MCF 10A (cell line): Measurements from ENCODE around the gene XXYLT1. TPM values are rescaled to one million over a fixed set of nuclear protein-coding genes. Genes with fewer than 3 reads are reported as not detected.

Experiments
- BruUV-seq: library from RNA; stranded (reverse); fragments of 400-500 nt; replicated peaks from 2 replicates; lab custom pipeline; 2021; lab: Mats Ljungman, UMichigan
- CTCF ChIA-PET: fragments of 300-600 bp; sonication (Branson Sonifier 250); formaldehyde crosslinking; extraction: SDS; loops from one replicate; lab custom pipeline; 2021; ENCODE audit warnings: antibody characterized with exemption, inconsistent platforms; lab: Yijun Ruan, JAX
- POLR2A ChIA-PET: fragments of 300-600, 350-650 bp; sonication (Branson Sonifier 250); formaldehyde crosslinking; extraction: SDS; loops from one replicate; lab custom pipeline; 2020; ENCODE audit warnings: antibody characterized with exemption, inconsistent platforms; lab: Yijun Ruan, JAX
- DNase-seq: peaks from one replicate; pipeline ENCODE4 v3.0.0-alpha.2; 2018; ENCODE audit not compliant: unreplicated experiment
- H3K27ac Mint-ChIP-seq: one replicate; pipeline ENCODE4 v1.8.0; 2022; ENCODE audit warnings: mild to moderate bottlenecking, low read depth, mixed read lengths; ENCODE audit not compliant: unreplicated experiment
- H3K27me3 Mint-ChIP-seq: one replicate; pipeline ENCODE4 v1.8.0; 2022; ENCODE audit warnings: mixed read lengths; ENCODE audit not compliant: insufficient read depth, unreplicated experiment
- H3K36me3 Mint-ChIP-seq: one replicate; pipeline ENCODE4 v1.8.0; 2022; ENCODE audit warnings: mild to moderate bottlenecking, moderate library complexity, mixed read lengths; ENCODE audit not compliant: insufficient read depth, unreplicated experiment
- H3K4me1 Mint-ChIP-seq: one replicate; pipeline ENCODE4 v1.8.0; 2022; ENCODE audit warnings: mixed read lengths; ENCODE audit not compliant: insufficient read depth, unreplicated experiment
- H3K4me3 Mint-ChIP-seq: one replicate; pipeline ENCODE4 v1.8.0; 2022; ENCODE audit warnings: mild to moderate bottlenecking, moderate library complexity, mixed read lengths; ENCODE audit not compliant: unreplicated experiment
- H3K9me3 Mint-ChIP-seq: one replicate; pipeline ENCODE4 v1.8.0; 2022; ENCODE audit warnings: mixed read lengths; ENCODE audit not compliant: unreplicated experiment
- intact Hi-C: fragments of 100-400 bp; cut with micrococcal nuclease; formaldehyde crosslinking; loops from 2 replicates; pipeline ENCODE4 v1.14.1; 2022
- total RNA-seq: library from RNA; stranded (reverse); gene quantifications from 2 replicates; pipeline ENCODE4 v1.2.3, GENCODE V29; 2022
- TF ChIP-seq, protein P1 (sequence below): fragments of 200-600 bp; IDR thresholded peaks from one replicate; pipeline ENCODE4 v1.8.0; 2022; ENCODE audit warnings: antibody characterized with exemption, mild to moderate bottlenecking; ENCODE audit not compliant: unreplicated experiment

Gene XXYLT1
- total RNA-seq, 1 experiment from 2014 or later, result 10.0 TPM

DNA sequence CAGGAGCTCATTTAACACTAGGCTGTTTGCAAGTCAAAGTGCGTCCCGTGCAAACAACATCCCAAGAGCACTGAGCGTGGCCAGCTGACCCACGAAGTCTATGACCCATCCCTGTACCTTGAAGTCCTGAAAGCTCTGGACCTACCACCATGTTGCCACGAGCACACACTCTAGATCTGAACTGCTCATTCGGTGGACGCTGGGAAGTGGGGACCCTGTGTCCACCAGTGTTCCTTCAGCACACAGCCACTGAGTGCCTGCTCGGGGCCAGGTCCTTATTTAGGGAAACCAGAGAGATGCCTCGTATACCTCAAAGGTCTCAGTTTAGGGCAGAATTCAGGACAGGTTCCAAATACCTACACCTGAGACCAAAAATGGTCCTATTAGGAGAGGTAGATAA lies 236.9 kb downstream of the XXYLT1 start:
- no peaks in the 10 kb centered on the region for H3K9me3 Mint-ChIP-seq
- DNase-seq, result no peak
- ChIA-PET CTCF (interaction anchor here (0.5 kb wide), 1 partner anchor 359 kb away, joined by 3 read pairs; no protein-coding TSS in a partner anchor), POLR2A (no interaction called here)
- H3K27ac Mint-ChIP-seq, result no peak overlapping the region
- intact Hi-C loops, result loop anchor here (5.0 kb wide), 1 partner anchor 352 kb away; no protein-coding TSS in a partner anchor
- no peaks in the 10 kb centered on the region for H3K36me3 Mint-ChIP-seq
- TF ChIP-seq, protein P1, sequence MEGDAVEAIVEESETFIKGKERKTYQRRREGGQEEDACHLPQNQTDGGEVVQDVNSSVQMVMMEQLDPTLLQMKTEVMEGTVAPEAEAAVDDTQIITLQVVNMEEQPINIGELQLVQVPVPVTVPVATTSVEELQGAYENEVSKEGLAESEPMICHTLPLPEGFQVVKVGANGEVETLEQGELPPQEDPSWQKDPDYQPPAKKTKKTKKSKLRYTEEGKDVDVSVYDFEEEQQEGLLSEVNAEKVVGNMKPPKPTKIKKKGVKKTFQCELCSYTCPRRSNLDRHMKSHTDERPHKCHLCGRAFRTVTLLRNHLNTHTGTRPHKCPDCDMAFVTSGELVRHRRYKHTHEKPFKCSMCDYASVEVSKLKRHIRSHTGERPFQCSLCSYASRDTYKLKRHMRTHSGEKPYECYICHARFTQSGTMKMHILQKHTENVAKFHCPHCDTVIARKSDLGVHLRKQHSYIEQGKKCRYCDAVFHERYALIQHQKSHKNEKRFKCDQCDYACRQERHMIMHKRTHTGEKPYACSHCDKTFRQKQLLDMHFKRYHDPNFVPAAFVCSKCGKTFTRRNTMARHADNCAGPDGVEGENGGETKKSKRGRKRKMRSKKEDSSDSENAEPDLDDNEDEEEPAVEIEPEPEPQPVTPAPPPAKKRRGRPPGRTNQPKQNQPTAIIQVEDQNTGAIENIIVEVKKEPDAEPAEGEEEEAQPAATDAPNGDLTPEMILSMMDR, result no peak
- H3K4me3 Mint-ChIP-seq, result no peak overlapping the region
- no TSS peak for BruUV-seq
- no peaks in the 10 kb centered on the region for H3K27me3 Mint-ChIP-seq
- H3K4me1 Mint-ChIP-seq, result peaks cover 17% of the 10 kb centered on the region

DNA sequence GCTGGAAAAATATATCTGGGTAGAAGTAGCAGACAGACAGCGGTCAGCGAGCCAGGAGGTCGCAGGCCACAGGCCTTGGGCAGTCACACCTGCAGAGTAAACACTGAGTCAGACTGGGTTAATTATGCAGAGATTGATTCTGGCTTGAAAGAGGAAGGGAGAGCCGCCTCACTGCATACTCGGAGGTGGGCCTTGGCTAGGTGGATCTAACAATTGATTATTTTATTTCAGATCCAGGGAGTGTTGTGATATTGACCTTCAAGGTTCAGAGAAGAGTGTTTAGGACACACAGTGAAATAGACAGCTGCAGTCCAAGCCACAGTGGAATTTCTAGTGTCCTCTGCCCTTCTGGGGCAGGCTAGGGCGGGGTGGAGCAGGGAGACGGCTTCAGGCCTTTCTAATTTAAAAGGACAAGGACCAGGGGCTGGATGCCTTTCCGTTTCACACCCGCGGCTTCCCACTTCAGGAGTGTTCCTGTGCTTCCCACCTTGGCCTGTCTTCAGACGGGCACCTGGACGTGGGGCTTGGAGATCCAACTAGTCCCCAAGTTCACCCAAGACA lies 237.3 kb downstream of the XXYLT1 start:
- CTCF ChIA-PET, result interaction anchor here (0.5 to 0.7 kb wide), 3 partner anchors 161 to 358 kb away, joined by 3 read pairs; no protein-coding TSS in a partner anchor
- Mint-ChIP-seq H3K4me3 (no peak overlapping the region), H3K4me1 (peaks cover 17% of the 10 kb centered on the region), H3K27me3 (no peaks in the 10 kb centered on the region), H3K9me3 (no peaks in the 10 kb centered on the region), H3K27ac (no peak overlapping the region), H3K36me3 (no peaks in the 10 kb centered on the region)
- TF ChIP-seq, protein P1, result no peak
- no TSS peak for BruUV-seq
- intact Hi-C loops, result loop anchor here (5.0 kb wide), 1 partner anchor 351 kb away; no protein-coding TSS in a partner anchor
- POLR2A ChIA-PET, result interaction anchor here (0.6 to 4.2 kb wide), 2 partner anchors 163 to 1132 kb away, joined by 3 to 19 read pairs; no protein-coding TSS in a partner anchor
- DNase-seq, result peak; percentile 57

DNA sequence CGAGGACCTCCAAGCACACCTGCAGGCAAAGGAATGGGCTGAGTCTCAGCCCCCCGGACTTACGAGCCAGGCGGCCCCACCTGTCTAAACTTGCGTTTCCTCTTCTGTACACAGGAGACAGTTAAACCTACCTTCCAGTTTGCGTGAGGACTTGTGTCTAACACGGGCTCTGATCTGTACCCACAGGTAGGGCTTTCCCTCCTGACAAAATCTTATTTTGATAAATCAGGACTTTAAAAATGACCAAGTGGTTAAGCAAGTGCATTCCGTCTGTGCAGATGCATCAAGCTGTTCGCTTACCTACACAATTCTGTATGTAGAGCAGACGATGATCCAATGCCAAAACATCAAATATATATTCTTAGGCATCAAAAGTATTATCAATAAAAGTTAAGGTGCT lies 238.0 kb downstream of the XXYLT1 start:
- DNase-seq, result no peak
- Mint-ChIP-seq H3K27ac (no peak overlapping the region), H3K9me3 (no peaks in the 10 kb centered on the region), H3K4me3 (no peak overlapping the region), H3K36me3 (no peaks in the 10 kb centered on the region), H3K4me1 (peaks cover 17% of the 10 kb centered on the region), H3K27me3 (no peaks in the 10 kb centered on the region)
- TF ChIP-seq, protein P1, result no peak
- intact Hi-C loops, result loop anchor here (5.0 kb wide), 1 partner anchor 351 kb away; no protein-coding TSS in a partner anchor
- POLR2A ChIA-PET, result interaction anchor here (0.6 to 4.2 kb wide), 2 partner anchors 162 to 1131 kb away, joined by 3 to 19 read pairs; no protein-coding TSS in a partner anchor
- no TSS peak for BruUV-seq
- CTCF ChIA-PET, result interaction anchor here (0.6 to 0.7 kb wide), 2 partner anchors 161 to 304 kb away, joined by 3 read pairs; no protein-coding TSS in a partner anchor

DNA sequence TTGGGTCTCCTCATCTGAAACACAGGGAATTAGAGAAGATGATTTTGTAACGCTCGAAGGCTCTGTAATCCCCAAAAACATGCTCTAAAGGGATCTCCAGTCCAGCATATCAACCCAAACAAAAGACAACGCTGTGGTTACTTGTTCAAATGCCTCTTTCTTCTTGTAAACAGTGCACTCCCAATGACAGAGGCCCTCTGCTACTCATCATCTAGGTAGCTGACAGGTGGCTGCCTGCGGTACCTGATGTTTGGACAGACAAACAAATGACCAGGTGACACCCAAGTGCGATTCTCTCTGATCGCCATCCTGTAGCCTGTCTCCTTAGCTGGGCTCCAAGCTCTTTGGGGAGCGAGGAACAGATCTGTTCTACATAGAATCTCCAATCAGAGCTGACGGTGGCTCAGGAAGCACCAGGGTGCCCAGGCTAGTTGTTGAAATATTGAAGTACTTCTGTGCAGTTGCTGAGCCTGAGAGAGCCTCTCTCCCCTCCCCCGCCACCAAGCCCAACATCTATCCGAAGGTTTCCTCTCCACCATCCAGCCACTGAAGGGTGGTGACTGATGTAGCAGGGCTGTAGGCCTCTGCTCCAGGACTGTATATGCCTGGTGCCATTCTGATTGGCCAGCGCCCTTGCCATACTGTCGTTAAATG lies 238.7 kb downstream of the XXYLT1 start:
- H3K4me3 Mint-ChIP-seq, result no peak overlapping the region
- TF ChIP-seq, protein P1, result no peak
- no peaks in the 10 kb centered on the region for H3K9me3 Mint-ChIP-seq
- POLR2A ChIA-PET, result interaction anchor here (0.9 to 4.2 kb wide), 2 partner anchors 23 to 161 kb away, joined by 3 to 19 read pairs; no protein-coding TSS in a partner anchor
- no TSS peak for BruUV-seq
- intact Hi-C loops, result loop anchor here (5.0 kb wide), 1 partner anchor 350 kb away; no protein-coding TSS in a partner anchor
- no peaks in the 10 kb centered on the region for H3K36me3 Mint-ChIP-seq
- no peaks in the 10 kb centered on the region for H3K27me3 Mint-ChIP-seq
- H3K27ac Mint-ChIP-seq, result no peak overlapping the region
- H3K4me1 Mint-ChIP-seq, result peaks cover 17% of the 10 kb centered on the region
- CTCF ChIA-PET, result interaction anchor here (0.7 to 2.2 kb wide), 4 partner anchors 11 to 349 kb away, joined by 3 to 7 read pairs (median 4); no protein-coding TSS in a partner anchor
- DNase-seq, result no peak
